ENCODE data around the gene ATP6V0D1. TPM values are rescaled to one million over a fixed set of nuclear protein-coding genes. Genes with fewer than 3 reads are reported as not detected.

ATP6V0D1 gene
- polyA plus RNA-seq, 2 of the 4 experiments (the other 2 are of a cell fraction): 45.7 to 103 TPM

GRCh38 chr16:67430977-67431774 lies 49.8 kb downstream of the ATP6V0D1 start, which contains the start of gene HSD11B2 (continued):
- TF ChIP-seq ELK1 (IDR thresholded peaks at IDR 0.05; ENCODE audit: low read depth, low read length): no peak
- no peak for TF ChIP-seq RNF2 (IDR thresholded peaks at IDR 0.05; ENCODE audit: borderline replicate concordance, low read depth)
- TF ChIP-seq JUNB (IDR thresholded peaks at IDR 0.05): no peak
- TF ChIP-seq PHF8 (IDR thresholded peaks at IDR 0.05; ENCODE audit: borderline replicate concordance, low read depth): no peak
- TF ChIP-seq E2F6 (IDR thresholded peaks at IDR 0.05; ENCODE audit: borderline replicate concordance, low read depth): no peak
- no peak for TF ChIP-seq EHF (CRISPR knock-in tag; IDR thresholded peaks at IDR 0.05)
- TF ChIP-seq ZSCAN20 (CRISPR knock-in tag; IDR thresholded peaks at IDR 0.05): no peak
- no peak for TF ChIP-seq USF2 (IDR thresholded peaks at IDR 0.05)
- no peak for TF ChIP-seq REST (IDR thresholded peaks at IDR 0.05)
- no peak for TF ChIP-seq HOXB13 (CRISPR knock-in tag; IDR thresholded peaks at IDR 0.05; ENCODE audit: low read depth)
- no peak for TF ChIP-seq CEBPB (IDR thresholded peaks at IDR 0.05)
- TF ChIP-seq GATA3 (IDR thresholded peaks at IDR 0.05; ENCODE audit: borderline replicate concordance): no peak

GRCh38 chr16:67430504-67430976 lies 50.4 kb downstream of the ATP6V0D1 start:
- Histone ChIP-seq H3K4me2 (peak overlapping the region; percentile 98), H3K27ac (peak overlapping the region; percentile 63 to 76; a peak in 5 of 6 replicates), H3K4me3 (peak overlapping the region; percentile 59), H3K4me1 (peaks cover 9% of the 10 kb centered on the region; the same call in 2 of the 3 replicates), H3K9me3 (no peaks in the 10 kb centered on the region)
- no peak for TF ChIP-seq EHF (CRISPR knock-in tag; IDR thresholded peaks at IDR 0.05)
- TF ChIP-seq HOXB5 (CRISPR knock-in tag; IDR thresholded peaks at IDR 0.05): 0 out of 2 replicates have a peak, but pooled peaks have one; percentile 31
- TF ChIP-seq EP300 (IDR thresholded peaks at IDR 0.05): no peak
- TF ChIP-seq E2F6 (IDR thresholded peaks at IDR 0.05; ENCODE audit: borderline replicate concordance, low read depth): peak; percentile 64
- TF ChIP-seq JUN (IDR thresholded peaks at IDR 0.05): peak in 1 of 2 experiments; percentile 36; a peak in 1 of 5 replicates
- 0 out of 2 replicates have a peak, but pooled peaks have one; percentile 45 for TF ChIP-seq RNF2 (IDR thresholded peaks at IDR 0.05; ENCODE audit: borderline replicate concordance, low read depth)
- peak; percentile 86 for TF ChIP-seq MAX (IDR thresholded peaks at IDR 0.05)
- ChIA-PET POLR2A (interaction anchor here (0.6 to 0.8 kb wide), 2 partner anchors 11 to 35 kb away, joined by 3 read pairs; no protein-coding TSS in a partner anchor), CTCF (interaction anchor here (0.6 to 3.2 kb wide), 5 partner anchors 10 to 31 kb away, joined by 3 to 12 read pairs (median 4); partner anchors contain the start of gene ZDHHC1)
- DNase-seq (ENCODE audit: low read depth in 1 of 2, low spot score in 1 of 2): peak in 1 of 2 experiments; percentile 42
- 1% methylated on average over 27 of the region's 53 CpGs for WGBS (ENCODE audit: missing lambda C conversion rate)
- peak; percentile 36 to 50; a peak in 5 of 6 replicates for ATAC-seq
- no peak for FAIRE-seq
